HEK293T (cell line): ENCODE data around the gene PIK3CD.

Experiments used
- FOXA1 ChIP-seq: fragments of 450-650 bp; IDR thresholded peaks from 2 replicates; pipeline ENCODE4 v1.6.1; 2016; ENCODE audit warnings: mild to moderate bottlenecking
- SP1 ChIP-seq: fragments of 450-650 bp; IDR thresholded peaks from 2 replicates; pipeline ENCODE4 v1.6.1; 2017
- TF ChIP-seq, protein P1 (sequence below): fragments of 450-650 bp; IDR thresholded peaks from 2 replicates; pipeline ENCODE4 v1.6.1; 2016

DNA sequence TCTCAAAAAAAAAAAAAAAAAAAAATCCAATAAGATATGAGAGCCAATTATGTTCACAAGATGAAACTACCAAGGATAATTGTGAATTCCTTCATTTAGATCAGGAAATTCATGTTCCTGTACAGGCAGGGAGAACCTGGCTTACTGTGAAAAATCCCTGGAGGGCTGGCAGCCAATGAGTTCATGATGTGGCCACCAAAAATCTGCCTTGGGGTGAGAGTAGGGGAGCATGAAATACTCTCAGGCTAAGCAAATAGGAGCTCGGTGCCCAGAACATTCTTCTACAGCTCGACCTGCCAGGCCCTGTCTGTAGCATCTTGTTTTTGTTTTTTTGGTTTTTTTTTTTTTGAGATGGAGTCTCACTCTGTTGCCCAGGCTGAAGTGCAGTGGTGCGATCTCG lies 50.1 kb downstream of the PIK3CD start:
- TF ChIP-seq, protein P1, sequence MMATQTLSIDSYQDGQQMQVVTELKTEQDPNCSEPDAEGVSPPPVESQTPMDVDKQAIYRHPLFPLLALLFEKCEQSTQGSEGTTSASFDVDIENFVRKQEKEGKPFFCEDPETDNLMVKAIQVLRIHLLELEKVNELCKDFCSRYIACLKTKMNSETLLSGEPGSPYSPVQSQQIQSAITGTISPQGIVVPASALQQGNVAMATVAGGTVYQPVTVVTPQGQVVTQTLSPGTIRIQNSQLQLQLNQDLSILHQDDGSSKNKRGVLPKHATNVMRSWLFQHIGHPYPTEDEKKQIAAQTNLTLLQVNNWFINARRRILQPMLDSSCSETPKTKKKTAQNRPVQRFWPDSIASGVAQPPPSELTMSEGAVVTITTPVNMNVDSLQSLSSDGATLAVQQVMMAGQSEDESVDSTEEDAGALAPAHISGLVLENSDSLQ = no peak
- TF ChIP-seq SP1 (no peak), FOXA1 (no peak)
